Omental fat pad (tissue), 4 donors: Measurements from ENCODE around the gene HIBADH. TPM values are rescaled to one million over a fixed set of nuclear protein-coding genes. Genes with fewer than 3 reads are reported as not detected.
"Not testable (repeated sequence)": the region's sequence is repeated elsewhere in the genome, so short reads cannot be mapped to it uniquely, and the experiment has no call there.

Experiments used
- ATAC-seq: fragments of 150-250 bp; one replicate; pipeline ENCODE4 v1.9.1; 2016; ENCODE audit warnings: mild to moderate bottlenecking, moderate library complexity; ENCODE audit not compliant: low FRiP score
- DNase-seq: peaks from one replicate; pipeline ENCODE4 v3.0.0-alpha.2; 2019; ENCODE audit warnings: low spot score
- total RNA-seq, 4 donors: library from RNA; depleted of rRNA; stranded (reverse); fragments of >200 nt; gene quantifications; one replicate each; pipeline ENCODE4 v1.1.0, GENCODE V29; 2016
- TF ChIP-seq, protein P1 (sequence below), 3 donors: fragments of 450-650 bp; IDR thresholded peaks; one replicate each; pipeline ENCODE4 v1.5.1; 2016 to 2017; ENCODE audit warnings: antibody characterized with exemption in 3 of 3, mild to moderate bottlenecking in 3 of 3, moderate library complexity in 2 of 3

HIBADH gene
- total RNA-seq, 4 donors from 2014 or later: 35.9 to 71.5 (median 58.6) TPM

- ATAC-seq (no peak), DNase-seq (no peak)
- TF ChIP-seq, protein P1, sequence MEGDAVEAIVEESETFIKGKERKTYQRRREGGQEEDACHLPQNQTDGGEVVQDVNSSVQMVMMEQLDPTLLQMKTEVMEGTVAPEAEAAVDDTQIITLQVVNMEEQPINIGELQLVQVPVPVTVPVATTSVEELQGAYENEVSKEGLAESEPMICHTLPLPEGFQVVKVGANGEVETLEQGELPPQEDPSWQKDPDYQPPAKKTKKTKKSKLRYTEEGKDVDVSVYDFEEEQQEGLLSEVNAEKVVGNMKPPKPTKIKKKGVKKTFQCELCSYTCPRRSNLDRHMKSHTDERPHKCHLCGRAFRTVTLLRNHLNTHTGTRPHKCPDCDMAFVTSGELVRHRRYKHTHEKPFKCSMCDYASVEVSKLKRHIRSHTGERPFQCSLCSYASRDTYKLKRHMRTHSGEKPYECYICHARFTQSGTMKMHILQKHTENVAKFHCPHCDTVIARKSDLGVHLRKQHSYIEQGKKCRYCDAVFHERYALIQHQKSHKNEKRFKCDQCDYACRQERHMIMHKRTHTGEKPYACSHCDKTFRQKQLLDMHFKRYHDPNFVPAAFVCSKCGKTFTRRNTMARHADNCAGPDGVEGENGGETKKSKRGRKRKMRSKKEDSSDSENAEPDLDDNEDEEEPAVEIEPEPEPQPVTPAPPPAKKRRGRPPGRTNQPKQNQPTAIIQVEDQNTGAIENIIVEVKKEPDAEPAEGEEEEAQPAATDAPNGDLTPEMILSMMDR (IDR thresholded peaks at IDR 0.05): no peak
These were observed 21.8 kb upstream of the HIBADH start for GRCh38 chr7:27684491-27684890.

- DNase-seq (no peak), ATAC-seq (no peak)
- TF ChIP-seq, protein P1 (IDR thresholded peaks at IDR 0.05): no peak
These were observed 17.9 kb upstream of the HIBADH start for GRCh38 chr7:27680610-27681009.

DNA sequence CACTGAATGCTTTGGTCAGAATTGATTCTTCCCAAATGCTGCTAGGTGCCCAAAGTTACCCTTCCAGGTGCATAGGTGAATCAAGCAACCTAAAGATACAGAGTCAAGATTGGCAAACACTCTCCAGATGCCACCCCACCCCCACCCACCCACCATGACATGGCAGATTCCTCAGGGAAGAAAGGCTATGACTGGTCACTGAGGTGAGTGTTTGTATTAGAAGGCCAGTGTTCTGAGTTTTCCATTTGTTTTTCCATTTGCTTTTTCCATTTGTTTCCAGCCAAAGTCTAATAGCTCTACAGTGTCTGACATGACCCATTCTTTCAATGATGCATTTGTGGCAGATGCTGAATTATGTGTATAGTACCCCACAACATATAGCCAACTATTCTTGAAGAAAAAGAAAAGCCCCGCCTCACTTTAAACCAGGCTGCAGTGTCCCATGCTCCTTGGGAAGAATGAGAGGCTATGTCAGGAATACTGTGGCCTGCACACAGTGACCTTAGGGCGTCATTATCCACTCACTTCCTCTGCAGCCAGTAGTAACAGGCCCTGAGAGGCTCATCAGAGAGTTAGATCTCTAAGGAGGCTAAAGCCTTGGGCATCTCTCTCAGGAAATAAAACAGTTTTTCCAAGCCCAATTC lies 16.1 kb upstream of the HIBADH start:
- ATAC-seq: no peak
- DNase-seq: no peak
- TF ChIP-seq, protein P1 (IDR thresholded peaks at IDR 0.05): no peak

- TF ChIP-seq, protein P1 (IDR thresholded peaks at IDR 0.05): no peak
- DNase-seq (no peak), ATAC-seq (peak; percentile 95)
These were observed 15.4 kb upstream of the HIBADH start for GRCh38 chr7:27677912-27678612.

DNA sequence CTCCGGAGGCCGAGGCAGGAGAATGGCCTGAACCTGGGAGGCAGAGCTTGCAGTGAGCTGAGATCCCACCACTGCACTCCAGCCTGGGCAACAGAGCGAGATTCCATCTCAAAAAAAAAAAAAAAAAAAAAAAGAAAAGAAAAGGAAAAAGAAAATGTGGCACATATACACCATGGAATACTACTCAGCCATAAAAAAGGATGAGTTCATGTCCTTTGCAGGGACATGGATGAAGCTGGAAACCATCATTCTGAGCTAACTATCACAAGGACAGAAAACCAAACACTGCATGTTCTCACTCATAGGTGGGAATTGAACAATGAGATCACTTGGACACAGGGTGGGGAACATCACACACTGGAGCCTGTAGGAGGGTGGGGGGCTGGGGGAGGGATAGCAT lies 11.4 kb upstream of the HIBADH start:
- DNase-seq, ATAC-seq: not testable (repeated sequence)

DNA sequence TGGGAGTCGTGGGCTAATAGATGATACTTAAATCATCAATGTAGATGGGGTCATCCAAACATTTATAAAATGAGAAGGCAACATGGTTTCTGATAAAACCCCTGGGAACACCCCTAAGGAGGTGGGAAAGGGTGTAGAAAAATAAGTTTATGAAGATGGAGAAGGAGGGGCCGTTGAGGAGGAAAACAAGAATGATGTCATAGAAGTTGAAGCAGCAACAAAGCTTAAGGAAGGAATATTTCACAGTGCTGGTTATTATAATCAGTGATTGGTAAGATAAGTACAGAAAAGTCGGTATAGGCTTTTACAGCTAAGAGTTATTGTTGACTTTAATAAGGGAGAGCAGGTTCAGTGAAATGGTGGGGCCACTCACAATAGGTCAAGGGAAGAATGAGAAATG lies 9.0 kb upstream of the HIBADH start:
- ATAC-seq (no peak), DNase-seq (no peak)
- TF ChIP-seq, protein P1 (IDR thresholded peaks at IDR 0.05): no peak

DNA sequence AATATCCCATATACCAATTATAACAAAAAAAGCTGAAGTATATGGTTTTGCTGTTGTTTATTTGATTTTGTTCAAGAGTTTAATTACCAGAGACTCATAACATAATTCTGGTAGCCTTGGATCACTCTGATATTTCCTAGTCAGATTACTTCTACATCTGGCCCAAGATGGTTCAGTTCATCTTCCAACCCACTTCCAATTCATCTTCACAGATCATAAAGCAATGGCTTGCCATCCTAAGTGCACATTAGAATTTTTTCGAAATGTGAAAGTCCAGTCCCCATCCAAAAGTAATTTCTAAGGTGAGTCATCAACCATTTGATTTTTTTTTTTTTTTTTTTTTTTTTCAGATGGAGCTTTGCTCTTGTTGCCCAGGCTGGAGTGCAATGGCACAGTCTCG lies 8.0 kb upstream of the HIBADH start:
- TF ChIP-seq, protein P1 (IDR thresholded peaks at IDR 0.05): no peak
- DNase-seq (no peak), ATAC-seq (no peak)
